Suprapubic skin (tissue), 4 donors: Measurements from ENCODE around the gene KRTAP10-6. TPM values are rescaled to one million over a fixed set of nuclear protein-coding genes. Genes with fewer than 3 reads are reported as not detected.
"Not testable (repeated sequence)": the region's sequence is repeated elsewhere in the genome, so short reads cannot be mapped to it uniquely, and the experiment has no call there.

Experiments used
- DNase-seq, 2 donors: peaks; one replicate each; pipeline ENCODE4 v3.0.0-alpha.2; 2019; ENCODE audit warnings: low spot score in 2 of 2
- H3K27ac ChIP-seq: fragments of 200-600 bp; sonication (generic); one replicate; pipeline ENCODE4 v1.5.1; 2019
- H3K27me3 ChIP-seq: fragments of 200-600 bp; sonication (generic); one replicate; pipeline ENCODE4 v1.5.1; 2019
- H3K36me3 ChIP-seq: fragments of 200-600 bp; sonication (generic); one replicate; pipeline ENCODE4 v1.5.1; 2019
- H3K4me1 ChIP-seq: fragments of 200-600 bp; sonication (generic); one replicate; pipeline ENCODE4 v1.5.1; 2019
- H3K4me3 ChIP-seq: fragments of 200-600 bp; sonication (generic); one replicate; pipeline ENCODE4 v1.5.1; 2019; ENCODE audit warnings: mild to moderate bottlenecking
- H3K9me3 ChIP-seq: fragments of 200-600 bp; sonication (generic); one replicate; pipeline ENCODE4 v1.5.1; 2019
- EP300 ChIP-seq: sonication (generic); formaldehyde crosslinking; IDR thresholded peaks from one replicate; pipeline ENCODE4 v1.6.1; 2017; ENCODE audit warnings: antibody characterized with exemption
- POLR2A ChIP-seq, 2 donors: fragments of 450-650 bp; IDR thresholded peaks; one replicate each; pipeline ENCODE4 v1.6.1; 2017; ENCODE audit warnings: antibody characterized with exemption in 2 of 2, mild to moderate bottlenecking in 2 of 2, moderate library complexity in 2 of 2
- POLR2AphosphoS5 ChIP-seq, 3 donors: sonication (generic); formaldehyde crosslinking; IDR thresholded peaks; one replicate each; pipeline ENCODE4 v1.6.1; 2017; ENCODE audit warnings: antibody characterized with exemption in 3 of 3
- WGBS: methylation state at CpG from one replicate; pipeline ENCODE4 v1.1.5; 2018; 5-methylcytosine and 5-hydroxymethylcytosine counted together
- total RNA-seq, 4 donors: library from RNA; depleted of rRNA; stranded (reverse); fragments of >200 nt; gene quantifications; one replicate each; pipeline ENCODE4 v1.1.0, GENCODE V29; 2016
- TF ChIP-seq, protein P1 (sequence below), 2 donors: fragments of 200-600 bp in 1 of 2; fragments of 450-650 bp in 1 of 2; sonication (generic) in 1 of 2; IDR thresholded peaks; one replicate each; pipeline ENCODE4 v1.5.1; 2016 to 2019; ENCODE audit warnings: antibody characterized with exemption in 2 of 2, mild to moderate bottlenecking in 1 of 2, moderate library complexity in 1 of 2

The KRTAP10-6 gene
- total RNA-seq, 4 donors from 2014 or later: 2.0 to 3.1 TPM; not detected in 2

DNA sequence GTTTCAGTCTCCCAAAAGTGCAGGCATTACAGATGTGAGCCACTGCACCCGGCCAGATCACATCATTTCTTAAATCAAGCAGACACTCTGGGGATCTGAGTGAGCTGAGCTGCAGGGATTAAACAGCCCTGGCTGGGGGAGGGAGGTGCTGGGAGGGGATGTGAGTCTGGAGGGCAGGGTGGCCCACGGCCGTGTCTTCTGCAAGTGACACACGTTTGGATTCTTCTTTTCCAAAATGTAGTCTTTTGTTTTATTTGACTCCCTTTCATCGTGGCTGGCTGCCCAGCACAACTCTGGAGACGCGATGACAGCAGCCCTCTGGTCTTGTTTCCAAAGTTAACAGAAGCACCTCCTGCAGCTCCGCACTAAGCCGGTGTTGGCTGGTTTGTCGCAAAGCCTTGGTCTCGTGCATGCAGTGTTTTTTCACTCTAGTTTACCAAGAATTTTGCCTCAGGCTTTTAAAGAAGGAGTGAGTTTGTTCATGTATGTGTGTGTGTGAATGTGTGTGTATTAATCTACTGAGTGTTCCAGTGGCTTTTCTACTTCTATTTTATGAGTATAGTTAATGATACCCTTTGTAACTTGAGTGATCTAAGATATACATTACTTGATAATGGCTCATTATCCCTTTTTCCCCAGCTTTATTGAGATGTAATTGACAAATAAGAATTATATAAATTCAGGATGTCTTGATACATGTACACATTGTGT, 9.1 kb downstream of the KRTAP10-6 start:
- peak in 1 of 2 donors; percentile 76 for DNase-seq
- Histone ChIP-seq H3K9me3 (no peaks in the 10 kb centered on the region), H3K4me3 (no peak overlapping the region), H3K36me3 (no peaks in the 10 kb centered on the region), H3K4me1 (peaks cover 4% of the 10 kb centered on the region), H3K27me3 (peaks cover 28% of the 10 kb centered on the region), H3K27ac (no peak overlapping the region)
- TF ChIP-seq POLR2AphosphoS5 (IDR thresholded peaks at IDR 0.05): no peak
- TF ChIP-seq POLR2A (IDR thresholded peaks at IDR 0.05): no peak
- WGBS: 22% methylated on average over 11 of the region's 11 CpGs

DNA sequence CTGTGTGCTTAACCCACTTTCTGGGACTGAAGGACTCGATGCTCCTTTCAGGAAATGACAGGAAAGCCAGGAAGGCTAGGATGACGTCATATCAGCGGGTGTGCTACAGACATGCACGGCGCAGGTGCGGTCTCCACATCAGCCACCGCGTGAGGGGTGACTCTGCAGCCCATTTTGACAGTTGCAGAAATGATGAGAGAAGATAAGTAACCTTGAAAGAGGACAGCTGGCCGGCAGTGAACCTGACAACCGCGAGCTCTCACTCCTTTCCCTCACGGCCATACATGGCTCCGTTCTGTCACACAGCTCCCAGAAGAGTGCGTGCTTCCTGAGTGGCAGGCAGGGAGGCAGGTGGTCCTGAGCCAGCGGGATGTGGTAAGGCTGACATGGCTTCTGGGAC, 10.2 kb downstream of the KRTAP10-6 start:
- TF ChIP-seq POLR2A (IDR thresholded peaks at IDR 0.05): no peak
- no peak for TF ChIP-seq POLR2AphosphoS5 (IDR thresholded peaks at IDR 0.05)
- TF ChIP-seq EP300: no peak
- TF ChIP-seq, protein P1, sequence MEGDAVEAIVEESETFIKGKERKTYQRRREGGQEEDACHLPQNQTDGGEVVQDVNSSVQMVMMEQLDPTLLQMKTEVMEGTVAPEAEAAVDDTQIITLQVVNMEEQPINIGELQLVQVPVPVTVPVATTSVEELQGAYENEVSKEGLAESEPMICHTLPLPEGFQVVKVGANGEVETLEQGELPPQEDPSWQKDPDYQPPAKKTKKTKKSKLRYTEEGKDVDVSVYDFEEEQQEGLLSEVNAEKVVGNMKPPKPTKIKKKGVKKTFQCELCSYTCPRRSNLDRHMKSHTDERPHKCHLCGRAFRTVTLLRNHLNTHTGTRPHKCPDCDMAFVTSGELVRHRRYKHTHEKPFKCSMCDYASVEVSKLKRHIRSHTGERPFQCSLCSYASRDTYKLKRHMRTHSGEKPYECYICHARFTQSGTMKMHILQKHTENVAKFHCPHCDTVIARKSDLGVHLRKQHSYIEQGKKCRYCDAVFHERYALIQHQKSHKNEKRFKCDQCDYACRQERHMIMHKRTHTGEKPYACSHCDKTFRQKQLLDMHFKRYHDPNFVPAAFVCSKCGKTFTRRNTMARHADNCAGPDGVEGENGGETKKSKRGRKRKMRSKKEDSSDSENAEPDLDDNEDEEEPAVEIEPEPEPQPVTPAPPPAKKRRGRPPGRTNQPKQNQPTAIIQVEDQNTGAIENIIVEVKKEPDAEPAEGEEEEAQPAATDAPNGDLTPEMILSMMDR (IDR thresholded peaks at IDR 0.05): no peak
- Histone ChIP-seq H3K36me3 (no peaks in the 10 kb centered on the region), H3K9me3 (no peaks in the 10 kb centered on the region), H3K27ac (no peak overlapping the region), H3K27me3 (peaks cover 28% of the 10 kb centered on the region), H3K4me1 (peaks cover 4% of the 10 kb centered on the region), H3K4me3 (no peak overlapping the region)
- 68% methylated on average over 15 of the region's 15 CpGs for WGBS
- peak in 1 of 2 donors; percentile 23 for DNase-seq

GRCh38 chr21:44581158-44581557, 11.1 kb downstream of the KRTAP10-6 start:
- H3K36me3 ChIP-seq: no peaks in the 10 kb centered on the region
- DNase-seq: no peak
- H3K27ac ChIP-seq: no peak overlapping the region
- no peaks in the 10 kb centered on the region for H3K9me3 ChIP-seq
- H3K27me3 ChIP-seq: peaks cover 26% of the 10 kb centered on the region
- TF ChIP-seq POLR2A (IDR thresholded peaks at IDR 0.05): no peak
- H3K4me3 ChIP-seq: no peak overlapping the region
- peaks cover 4% of the 10 kb centered on the region for H3K4me1 ChIP-seq
- 91% methylated on average over 3 of the region's 3 CpGs for WGBS

- peaks cover 17% of the 10 kb centered on the region for H3K27me3 ChIP-seq
- WGBS: 52% methylated on average over 13 of the region's 19 CpGs
- not testable (repeated sequence) for H3K9me3 ChIP-seq, H3K4me3 ChIP-seq, H3K27ac ChIP-seq, H3K36me3 ChIP-seq, H3K4me1 ChIP-seq
- DNase-seq: peak in 1 of 2 donors; percentile 47
These were observed 12.0 kb downstream of the KRTAP10-6 start, which contains the start of gene KRTAP10-5 for GRCh38 chr21:44580231-44580821. Gene KRTAP10-5, minus strand, starts transcription at chr21:44580604. Its CDS starts 26 bp downstream, at chr21:44580578.

DNA sequence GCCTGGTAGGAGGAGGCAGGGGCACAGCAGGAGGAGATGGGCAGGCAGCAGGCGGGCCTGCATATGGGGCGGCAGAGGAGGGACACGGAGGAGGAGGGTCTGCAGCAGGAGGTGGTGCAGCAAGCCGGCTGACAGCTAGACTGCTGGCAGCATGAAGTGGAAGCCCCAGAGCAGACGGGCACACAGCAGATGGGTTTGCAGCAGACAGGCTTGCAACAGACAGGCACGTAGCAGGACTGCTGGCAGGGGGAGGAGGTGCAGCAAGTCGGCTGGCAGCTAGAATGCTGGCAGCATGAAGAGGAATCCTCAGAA, 12.5 kb downstream of the KRTAP10-6 start:
- TF ChIP-seq POLR2A (IDR thresholded peaks at IDR 0.05) (no peak), POLR2AphosphoS5 (IDR thresholded peaks at IDR 0.05) (no peak), EP300 (no peak)
- TF ChIP-seq, protein P1 (IDR thresholded peaks at IDR 0.05): no peak
- Histone ChIP-seq H3K4me1 (peaks cover 4% of the 10 kb centered on the region), H3K27ac (no peak overlapping the region), H3K27me3 (peaks cover 15% of the 10 kb centered on the region), H3K4me3 (no peak overlapping the region), H3K36me3 (no peaks in the 10 kb centered on the region), H3K9me3 (no peaks in the 10 kb centered on the region)
- 79% methylated on average over 7 of the region's 7 CpGs for WGBS
- DNase-seq: peak in 1 of 2 donors; percentile 61

DNA sequence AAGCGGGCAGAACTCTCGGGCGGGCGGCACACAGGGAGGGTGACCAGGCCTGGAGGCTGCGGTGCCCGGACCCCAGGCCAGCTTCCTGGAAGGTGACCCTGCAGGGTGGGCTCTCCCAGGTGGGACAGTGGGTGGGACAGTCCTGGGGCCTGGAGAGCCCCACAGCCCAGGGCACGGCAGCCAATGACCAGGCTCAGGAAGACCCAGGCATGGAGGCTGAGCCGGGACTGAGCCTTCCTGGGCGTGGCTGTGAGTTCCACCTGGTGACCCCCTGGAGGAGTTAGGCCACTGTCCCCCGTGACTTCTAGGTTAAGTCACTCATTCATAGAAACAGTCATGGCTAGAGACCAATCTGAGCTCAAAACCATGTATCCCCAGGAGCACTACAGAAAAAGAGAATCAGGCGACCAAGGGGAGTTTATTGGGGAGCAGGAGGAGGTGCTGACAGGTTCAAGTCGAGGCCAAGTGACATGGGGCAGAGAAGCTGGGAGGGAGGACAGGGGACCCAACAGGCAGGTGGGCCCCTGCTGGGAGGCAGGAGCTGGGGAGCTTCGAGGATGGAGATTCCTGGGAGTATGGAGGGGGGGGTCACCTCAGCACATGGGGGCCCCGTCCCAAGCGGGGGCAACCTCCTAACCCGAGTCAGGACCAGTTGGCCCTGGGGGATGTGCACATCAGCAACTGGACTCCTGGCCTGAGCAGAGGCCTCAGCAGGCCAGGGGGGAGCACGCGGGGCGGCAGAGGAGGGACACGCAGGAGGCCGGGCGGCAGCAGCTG, 13.1 kb downstream of the KRTAP10-6 start:
- Histone ChIP-seq H3K4me3 (no peak overlapping the region), H3K27me3 (peaks cover 18% of the 10 kb centered on the region), H3K9me3 (no peaks in the 10 kb centered on the region), H3K4me1 (peaks cover 7% of the 10 kb centered on the region), H3K27ac (no peak overlapping the region), H3K36me3 (no peaks in the 10 kb centered on the region)
- TF ChIP-seq POLR2A (IDR thresholded peaks at IDR 0.05) (no peak), POLR2AphosphoS5 (IDR thresholded peaks at IDR 0.05) (no peak), EP300 (no peak)
- TF ChIP-seq, protein P1 (IDR thresholded peaks at IDR 0.05): no peak
- 88% methylated on average over 15 of the region's 22 CpGs for WGBS
- DNase-seq: peak in 1 of 2 donors; percentile 55
